Measurements from ENCODE around the gene SPG7.

Gene SPG7

DNA sequence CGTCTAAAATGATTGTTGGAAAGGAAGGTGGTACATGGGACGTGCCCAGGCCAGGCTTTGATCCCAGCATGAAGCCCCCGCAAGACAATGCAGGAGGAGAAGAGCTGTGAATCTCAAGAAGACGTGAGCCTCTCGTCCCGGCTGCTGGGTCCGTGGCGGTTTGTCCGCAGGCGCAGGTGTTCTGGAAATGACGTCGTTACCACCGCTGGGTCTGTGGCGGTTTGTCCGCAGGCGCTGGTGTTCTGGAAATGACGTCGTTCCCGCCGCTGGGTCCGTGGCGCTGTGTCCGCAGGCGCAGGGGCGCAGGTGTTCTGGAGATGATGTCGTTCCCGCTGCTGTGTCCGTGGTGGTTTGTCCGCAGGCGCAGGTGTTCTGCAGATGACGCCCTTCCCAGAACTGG is 14.1 kb downstream of the SPG7 start:
- Mint-ChIP-seq H3K27ac (no peak overlapping the region), H3K4me3 (no peak overlapping the region), H3K27me3 (no peaks in the 10 kb centered on the region), H3K9me3 (ENCODE audit: low read depth) (no peaks in the 10 kb centered on the region), H3K36me3 (peaks cover 6% of the 10 kb centered on the region), H3K4me1 (ENCODE audit: low read depth) (no peaks in the 10 kb centered on the region)

DNA sequence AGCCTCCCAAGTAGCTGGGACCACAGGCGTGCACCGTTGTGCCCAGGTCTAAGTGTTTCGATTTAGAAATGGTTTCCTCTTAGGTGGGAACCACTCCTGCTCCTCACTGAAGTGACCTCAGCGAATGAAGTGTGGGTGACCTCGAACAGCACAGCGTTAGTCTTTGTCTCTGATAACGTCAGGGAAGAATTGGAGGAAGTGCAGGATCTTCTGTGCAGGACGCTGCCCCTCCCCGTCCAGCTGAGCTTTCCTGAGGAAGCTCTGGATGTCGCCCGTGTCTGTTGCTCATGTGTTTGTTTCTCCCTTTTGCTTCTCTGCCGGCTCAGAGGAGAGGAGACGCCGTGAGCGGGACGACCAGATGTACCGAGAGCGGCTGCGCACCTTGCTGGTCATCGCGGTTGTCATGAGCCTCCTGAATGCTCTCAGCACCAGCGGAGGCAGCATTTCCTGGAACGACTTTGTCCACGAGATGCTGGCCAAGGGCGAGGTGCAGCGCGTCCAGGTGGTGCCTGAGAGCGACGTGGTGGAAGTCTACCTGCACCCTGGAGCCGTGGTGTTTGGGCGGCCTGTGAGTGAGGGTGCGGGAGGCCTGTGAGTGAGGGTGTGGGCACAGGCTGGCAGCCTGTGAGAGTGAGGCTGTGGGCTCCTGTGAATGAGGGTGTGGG is 15.6 kb downstream of the SPG7 start:
- Mint-ChIP-seq H3K27me3 (no peaks in the 10 kb centered on the region), H3K36me3 (no peaks in the 10 kb centered on the region), H3K9me3 (ENCODE audit: low read depth) (no peaks in the 10 kb centered on the region), H3K27ac (no peak overlapping the region), H3K4me1 (ENCODE audit: low read depth) (no peaks in the 10 kb centered on the region), H3K4me3 (no peak overlapping the region)

DNA sequence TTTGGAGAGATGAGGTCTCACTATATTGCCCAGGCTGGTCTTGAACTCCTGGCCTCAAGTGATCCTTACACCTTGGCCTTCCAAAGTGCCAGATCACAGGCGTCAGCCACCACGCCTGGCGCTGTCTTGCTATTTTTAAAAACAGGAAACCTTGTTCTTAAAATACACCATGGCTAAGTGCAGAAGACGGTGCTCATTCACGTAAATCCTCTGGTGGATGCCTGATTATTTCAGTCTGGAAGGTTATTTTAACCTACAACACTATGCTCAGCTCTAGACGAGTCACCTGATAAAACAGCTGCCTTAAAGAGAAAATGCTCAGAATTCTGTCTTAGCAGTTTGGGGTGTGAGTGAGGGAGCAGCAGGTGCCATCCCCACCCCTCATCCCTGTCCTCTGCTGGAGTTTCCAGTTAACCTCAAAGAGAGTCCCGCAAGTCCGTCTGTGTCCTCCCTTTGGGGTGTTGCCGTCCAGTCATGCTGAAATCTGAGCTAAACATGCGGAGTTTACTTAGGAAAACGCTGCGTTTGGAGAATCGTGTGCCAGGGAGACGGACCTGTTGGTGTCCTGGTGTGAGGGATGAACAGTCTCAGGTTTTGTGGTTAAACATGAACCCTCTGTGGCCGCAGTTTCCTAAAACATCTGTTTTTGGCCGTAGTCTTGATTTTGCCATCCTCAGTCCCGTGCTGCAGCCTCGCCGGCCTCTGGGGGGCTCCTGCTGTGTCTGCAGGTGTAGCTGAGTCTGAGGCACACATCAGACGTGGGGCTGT is 17.1 kb downstream of the SPG7 start:
- Mint-ChIP-seq H3K27ac (no peak overlapping the region), H3K9me3 (ENCODE audit: low read depth) (no peaks in the 10 kb centered on the region), H3K27me3 (no peaks in the 10 kb centered on the region), H3K36me3 (no peaks in the 10 kb centered on the region), H3K4me3 (no peak overlapping the region), H3K4me1 (ENCODE audit: low read depth) (no peaks in the 10 kb centered on the region)

DNA sequence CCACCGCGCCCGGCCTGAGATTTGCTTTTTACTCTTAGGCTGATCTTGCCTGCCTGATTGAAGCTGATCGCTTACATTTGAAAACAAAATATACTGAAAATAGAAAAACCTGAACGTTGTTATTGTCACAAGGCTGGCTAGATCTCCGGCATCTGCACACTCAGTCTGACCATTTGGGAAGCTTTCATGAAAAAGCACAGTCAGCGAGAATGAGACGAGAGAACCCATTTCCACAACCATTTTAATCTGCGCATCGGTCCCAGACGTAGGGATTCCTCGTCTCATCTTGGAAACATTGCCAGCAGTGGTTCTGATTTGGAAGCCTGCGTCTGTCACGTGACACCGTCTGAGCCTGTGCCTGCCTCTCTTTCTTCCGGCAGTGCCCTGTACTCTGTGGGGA is 20.9 kb downstream of the SPG7 start:
- H3K9me3 Mint-ChIP-seq (ENCODE audit: low read depth): no peaks in the 10 kb centered on the region
- no peak overlapping the region for H3K4me3 Mint-ChIP-seq
- no peaks in the 10 kb centered on the region for H3K27me3 Mint-ChIP-seq
- peaks cover 8% of the 10 kb centered on the region for H3K4me1 Mint-ChIP-seq (ENCODE audit: low read depth)
- H3K36me3 Mint-ChIP-seq: peaks cover 5% of the 10 kb centered on the region
- H3K27ac Mint-ChIP-seq: no peak overlapping the region

DNA sequence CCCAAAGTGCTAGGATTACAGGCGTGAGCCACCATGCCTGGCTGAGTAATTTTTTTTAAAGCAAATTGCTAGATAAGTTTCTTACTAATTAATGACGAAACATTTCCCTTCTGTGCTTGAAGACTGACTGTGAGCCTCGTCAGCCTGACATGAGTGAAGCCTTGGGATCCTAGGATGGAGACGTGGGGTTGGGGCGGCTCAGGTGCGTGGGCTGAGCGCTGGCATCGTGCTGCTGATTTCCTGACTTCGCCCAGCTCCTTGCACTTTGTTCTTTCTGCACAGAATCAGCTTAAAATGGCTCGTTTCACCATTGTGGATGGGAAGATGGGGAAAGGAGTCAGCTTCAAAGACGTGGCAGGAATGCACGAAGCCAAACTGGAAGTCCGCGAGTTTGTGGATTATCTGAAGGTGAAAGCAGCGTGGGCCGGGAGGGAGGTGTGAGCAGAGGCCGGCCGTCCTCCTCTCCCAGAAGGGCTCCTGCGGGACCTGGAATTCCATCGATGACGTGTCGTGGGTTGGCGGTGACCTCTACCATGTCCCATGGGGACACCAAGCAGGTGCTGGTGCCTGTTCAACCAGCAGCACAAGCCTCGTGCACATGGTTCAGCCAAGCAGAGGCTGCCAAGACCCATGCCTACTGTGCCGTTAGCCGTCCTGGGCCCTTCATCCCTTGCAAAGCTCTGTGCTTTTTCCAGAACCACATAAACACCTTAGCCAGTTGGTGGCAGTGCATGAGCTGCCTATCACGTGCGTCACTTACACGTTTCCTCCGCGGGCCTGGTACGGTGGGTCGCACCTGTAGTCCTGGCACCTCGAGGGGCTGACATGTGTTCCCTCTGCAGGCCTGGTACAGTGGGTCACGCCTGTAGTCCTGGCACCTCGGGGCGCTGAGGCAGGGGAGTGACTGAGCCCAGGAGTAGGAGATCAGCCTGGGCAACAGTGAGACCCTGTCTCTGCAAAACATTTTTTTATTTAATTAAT is 22.5 kb downstream of the SPG7 start:
- Mint-ChIP-seq H3K36me3 (peaks cover 6% of the 10 kb centered on the region), H3K4me3 (no peak overlapping the region), H3K9me3 (ENCODE audit: low read depth) (no peaks in the 10 kb centered on the region), H3K27me3 (no peaks in the 10 kb centered on the region), H3K27ac (no peak overlapping the region), H3K4me1 (ENCODE audit: low read depth) (peaks cover 22% of the 10 kb centered on the region)

DNA sequence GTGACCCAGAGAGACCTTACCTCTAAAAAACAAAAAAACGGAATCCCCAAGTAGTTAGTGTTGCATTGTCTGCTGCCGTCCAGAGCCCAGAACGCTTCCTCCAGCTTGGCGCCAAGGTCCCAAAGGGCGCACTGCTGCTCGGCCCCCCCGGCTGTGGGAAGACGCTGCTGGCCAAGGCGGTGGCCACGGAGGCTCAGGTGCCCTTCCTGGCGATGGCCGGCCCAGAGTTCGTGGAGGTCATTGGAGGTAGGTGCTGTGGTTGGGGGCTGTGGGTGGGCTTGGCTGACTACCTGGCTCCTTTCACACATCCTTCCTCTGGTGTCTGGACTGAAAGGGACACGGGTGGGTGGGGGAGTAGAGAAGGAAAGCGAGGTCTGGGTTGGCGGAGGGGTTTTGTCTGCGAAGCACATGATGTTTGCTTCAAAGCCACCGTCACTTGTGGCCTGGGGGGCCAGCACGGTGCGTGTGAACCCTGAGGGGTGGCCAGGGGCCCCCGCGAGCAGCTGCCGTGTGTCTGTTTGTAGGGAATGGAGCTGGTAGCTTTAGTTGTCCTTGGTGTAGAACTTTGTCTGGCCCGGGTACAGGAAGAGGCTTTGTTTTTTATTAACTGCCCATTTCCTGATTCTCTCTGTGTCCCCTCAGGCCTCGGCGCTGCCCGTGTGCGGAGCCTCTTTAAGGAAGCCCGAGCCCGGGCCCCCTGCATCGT is 23.8 kb downstream of the SPG7 start:
- Mint-ChIP-seq H3K27ac (no peak overlapping the region), H3K4me3 (no peak overlapping the region), H3K4me1 (ENCODE audit: low read depth) (peaks cover 23% of the 10 kb centered on the region), H3K9me3 (ENCODE audit: low read depth) (no peaks in the 10 kb centered on the region), H3K27me3 (no peaks in the 10 kb centered on the region), H3K36me3 (peaks cover 6% of the 10 kb centered on the region)

DNA sequence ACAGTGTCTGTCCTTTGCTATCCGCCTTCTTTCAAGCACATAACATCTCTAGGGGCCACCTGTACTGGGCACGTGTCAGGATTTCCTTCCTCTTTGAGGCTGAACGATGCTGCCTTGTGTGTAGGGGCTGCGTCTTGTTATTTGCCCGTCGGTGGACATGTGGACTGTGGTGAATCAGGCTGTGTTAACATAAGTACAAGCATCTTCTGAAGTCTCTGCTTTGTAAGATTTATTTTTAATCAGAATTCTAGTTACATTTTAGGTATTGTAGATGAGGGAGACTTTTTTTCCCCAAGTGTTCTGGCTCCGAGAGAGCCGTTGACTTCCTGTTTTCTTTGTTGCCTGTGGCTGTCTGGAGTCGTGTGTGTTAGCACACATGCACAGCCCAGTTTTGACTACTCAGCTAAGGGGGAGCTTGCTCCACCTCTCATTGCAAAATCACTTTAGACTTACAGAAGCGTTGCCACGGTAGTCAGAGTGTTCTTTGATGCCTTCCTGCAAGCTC is 26.1 kb downstream of the SPG7 start:
- Mint-ChIP-seq H3K4me3 (peak overlapping the region; percentile 11), H3K9me3 (ENCODE audit: low read depth) (no peaks in the 10 kb centered on the region), H3K36me3 (peaks cover 6% of the 10 kb centered on the region), H3K27ac (peak overlapping the region; percentile 84), H3K4me1 (ENCODE audit: low read depth) (peaks cover 23% of the 10 kb centered on the region), H3K27me3 (no peaks in the 10 kb centered on the region)

DNA sequence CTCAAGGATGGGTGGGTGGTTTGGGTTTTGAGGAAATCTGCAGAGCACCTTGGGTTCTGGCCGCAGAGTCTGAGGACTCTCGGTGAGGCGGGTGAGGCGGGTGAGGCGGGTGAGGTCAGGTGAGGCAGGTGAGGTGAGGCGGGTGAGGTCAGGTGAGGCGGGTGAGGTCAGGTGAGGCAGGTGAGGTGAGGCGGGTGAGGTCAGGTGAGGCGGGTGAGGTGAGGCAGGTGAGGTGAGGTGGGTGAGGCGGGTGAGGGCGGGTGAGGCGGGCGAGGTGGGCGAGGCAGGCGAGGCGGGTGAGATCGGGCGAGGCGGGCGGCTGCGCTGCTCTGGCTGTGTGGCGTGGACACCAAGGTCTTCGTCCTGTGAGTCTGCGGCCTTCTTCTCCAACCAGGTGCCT is 28.2 kb downstream of the SPG7 start:
- no peaks in the 10 kb centered on the region for H3K9me3 Mint-ChIP-seq (ENCODE audit: low read depth)
- no peak overlapping the region for H3K27ac Mint-ChIP-seq
- no peaks in the 10 kb centered on the region for H3K27me3 Mint-ChIP-seq
- peaks cover 8% of the 10 kb centered on the region for H3K36me3 Mint-ChIP-seq
- no peak overlapping the region for H3K4me3 Mint-ChIP-seq
- H3K4me1 Mint-ChIP-seq (ENCODE audit: low read depth): peaks cover 26% of the 10 kb centered on the region

DNA sequence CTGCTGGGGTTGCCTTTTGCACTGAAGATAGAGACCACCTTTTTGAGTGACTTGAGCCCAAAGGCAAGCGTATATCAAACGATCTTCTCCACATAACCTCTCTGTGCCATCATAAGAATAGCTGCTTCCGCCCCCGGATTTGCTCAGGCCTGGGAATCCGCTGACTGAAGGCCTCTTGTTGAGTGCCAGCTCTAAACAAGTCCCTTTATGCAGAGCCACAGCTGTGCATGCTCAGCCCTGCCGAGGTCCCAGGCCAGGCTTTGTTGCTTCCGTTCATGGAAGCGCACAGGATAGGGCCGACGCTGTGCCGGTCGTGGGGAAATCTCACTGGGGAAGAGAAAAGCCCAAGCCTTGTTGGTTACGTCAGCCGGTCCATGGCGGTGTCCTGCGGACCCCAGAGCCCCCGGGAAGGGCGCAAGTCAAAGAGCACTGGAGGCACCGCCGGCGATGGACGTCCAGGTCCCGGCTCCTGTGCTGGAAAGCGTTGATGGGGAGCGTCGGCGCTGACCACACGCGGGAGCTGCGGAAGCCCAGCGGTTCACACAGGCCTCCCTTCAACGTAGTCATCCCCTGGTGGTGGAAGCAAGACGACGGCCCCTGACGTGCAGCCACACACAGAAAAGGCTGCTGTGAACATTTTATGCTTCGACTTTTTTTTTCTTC is 28.8 kb downstream of the SPG7 start:
- Mint-ChIP-seq H3K27ac (no peak overlapping the region), H3K9me3 (ENCODE audit: low read depth) (no peaks in the 10 kb centered on the region), H3K4me1 (ENCODE audit: low read depth) (peaks cover 26% of the 10 kb centered on the region), H3K4me3 (no peak overlapping the region), H3K27me3 (no peaks in the 10 kb centered on the region), H3K36me3 (peaks cover 8% of the 10 kb centered on the region)

DNA sequence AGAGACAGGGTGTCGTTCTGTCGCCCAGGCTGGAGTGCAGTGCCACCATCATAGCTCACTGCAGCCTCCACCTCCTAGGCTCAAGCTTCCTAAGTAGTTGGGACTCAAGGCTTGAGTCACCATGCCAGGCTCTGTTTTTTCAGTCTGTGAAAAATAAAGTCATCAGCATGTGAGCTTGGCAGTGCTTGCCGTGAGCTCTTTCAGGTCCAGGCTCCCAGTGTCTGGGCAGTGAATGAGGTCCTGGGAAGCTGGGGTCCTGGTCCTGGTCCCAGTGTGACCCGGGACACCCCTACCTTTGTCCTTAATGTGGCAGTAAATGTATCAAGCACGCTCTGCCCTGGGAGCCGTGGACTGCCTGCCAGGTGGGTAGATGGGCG is 29.3 kb downstream of the SPG7 start:
- Mint-ChIP-seq H3K27ac (no peak overlapping the region), H3K36me3 (peaks cover 8% of the 10 kb centered on the region), H3K4me3 (no peak overlapping the region), H3K9me3 (ENCODE audit: low read depth) (no peaks in the 10 kb centered on the region), H3K4me1 (ENCODE audit: low read depth) (peaks cover 26% of the 10 kb centered on the region), H3K27me3 (no peaks in the 10 kb centered on the region)

DNA sequence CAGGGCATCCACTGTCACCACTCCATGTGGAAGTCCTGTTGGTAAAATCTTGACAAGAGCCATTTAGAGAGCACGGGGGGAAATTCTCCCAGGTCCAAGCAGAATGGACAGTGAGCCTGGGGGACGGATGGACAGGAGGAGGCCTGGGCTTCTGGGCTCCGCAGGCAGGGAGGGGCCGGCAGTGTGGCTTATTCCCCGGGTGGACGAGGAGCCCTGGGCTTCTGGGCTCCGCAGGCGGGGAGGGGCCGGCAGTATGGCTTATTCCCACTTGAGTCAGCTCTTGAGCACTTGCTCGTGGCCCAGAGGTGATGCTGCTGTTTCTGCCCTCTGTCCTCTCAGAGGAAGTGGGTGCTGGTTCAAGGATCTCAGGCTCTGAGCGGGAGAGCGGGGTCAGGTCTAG is 30.1 kb downstream of the SPG7 start:
- no peak overlapping the region for H3K4me3 Mint-ChIP-seq

DNA sequence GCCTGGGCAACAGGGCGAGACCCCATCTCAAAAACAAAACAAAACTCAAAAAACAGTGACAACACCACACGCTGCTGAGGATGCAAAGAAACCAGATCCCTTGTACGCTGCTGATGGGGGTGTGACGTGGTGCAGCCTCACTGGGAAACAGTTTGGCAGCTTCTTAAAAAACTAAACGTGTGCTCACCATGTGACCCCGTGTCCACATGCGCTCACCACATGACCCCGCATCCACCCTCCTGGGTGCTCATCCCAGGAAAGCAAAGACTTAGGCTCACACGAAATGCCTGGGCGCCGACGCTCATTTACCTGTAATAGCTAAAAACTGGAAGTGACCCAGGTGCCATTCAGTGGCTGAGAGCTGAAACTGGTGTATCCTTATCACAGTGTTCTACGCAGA is 32.4 kb downstream of the SPG7 start:
- Mint-ChIP-seq H3K27me3 (no peaks in the 10 kb centered on the region), H3K36me3 (peaks cover 3% of the 10 kb centered on the region), H3K27ac (no peak overlapping the region)

More for the DNA sequence above, 30.1 kb downstream of the SPG7 start:
- Mint-ChIP-seq H3K9me3 (ENCODE audit: low read depth) (no peaks in the 10 kb centered on the region), H3K27me3 (no peaks in the 10 kb centered on the region), H3K4me1 (ENCODE audit: low read depth) (peaks cover 26% of the 10 kb centered on the region), H3K27ac (no peak overlapping the region), H3K36me3 (peaks cover 8% of the 10 kb centered on the region)

DNA sequence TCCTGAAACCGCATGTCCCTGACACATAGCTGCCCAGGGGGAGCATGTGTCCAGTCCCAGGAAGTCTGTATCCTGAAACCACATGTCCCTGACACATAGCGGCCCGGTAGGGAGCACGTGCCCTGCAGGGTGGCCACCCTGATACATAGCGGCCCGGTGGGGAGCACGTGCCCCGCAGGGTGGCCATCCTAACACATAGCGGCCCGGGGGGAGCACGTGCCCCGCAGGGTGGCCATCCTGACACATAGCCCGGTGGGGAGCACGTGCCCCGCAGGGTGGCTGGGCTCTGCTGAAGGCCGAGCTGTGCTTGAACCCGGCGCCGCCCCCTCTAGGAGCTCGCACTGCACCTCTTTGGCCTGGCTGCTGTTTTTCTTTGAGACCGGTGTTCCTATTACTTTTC is 33.6 kb downstream of the SPG7 start:
- H3K4me1 Mint-ChIP-seq (ENCODE audit: low read depth): peaks cover 4% of the 10 kb centered on the region

More for the DNA sequence above, 32.4 kb downstream of the SPG7 start:
- H3K4me1 Mint-ChIP-seq (ENCODE audit: low read depth): peaks cover 4% of the 10 kb centered on the region
- peak overlapping the region; percentile 27 for H3K4me3 Mint-ChIP-seq
- no peaks in the 10 kb centered on the region for H3K9me3 Mint-ChIP-seq (ENCODE audit: low read depth)

DNA sequence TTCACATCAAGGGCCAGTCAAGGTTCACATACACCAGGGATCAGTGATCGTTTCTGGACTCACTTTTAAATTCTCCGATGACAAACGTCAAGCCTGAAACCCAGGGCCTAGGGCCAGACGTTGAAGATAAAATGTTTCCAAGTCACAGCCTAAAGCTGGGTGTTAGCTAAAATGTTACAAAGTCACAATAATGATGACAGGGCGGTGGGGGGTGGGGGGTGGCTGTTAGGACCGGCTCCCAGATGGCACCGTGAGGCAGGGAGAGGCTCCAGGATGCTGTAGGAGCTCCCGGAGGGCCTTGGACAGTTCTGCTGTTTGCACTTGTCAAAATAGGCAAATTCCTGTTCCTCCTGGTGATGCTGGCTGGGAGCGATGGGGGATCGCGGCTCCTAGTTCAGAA is 35.9 kb downstream of the SPG7 start:
- H3K36me3 Mint-ChIP-seq: peaks cover 8% of the 10 kb centered on the region
- no peak overlapping the region for H3K4me3 Mint-ChIP-seq
- H3K27me3 Mint-ChIP-seq: no peaks in the 10 kb centered on the region
- no peaks in the 10 kb centered on the region for H3K9me3 Mint-ChIP-seq (ENCODE audit: low read depth)
- peaks cover 17% of the 10 kb centered on the region for H3K4me1 Mint-ChIP-seq (ENCODE audit: low read depth)
- H3K27ac Mint-ChIP-seq: no peak overlapping the region

More for the DNA sequence above, 33.6 kb downstream of the SPG7 start:
- peaks cover 3% of the 10 kb centered on the region for H3K36me3 Mint-ChIP-seq
- H3K27ac Mint-ChIP-seq: no peak overlapping the region
- H3K27me3 Mint-ChIP-seq: no peaks in the 10 kb centered on the region
- no peaks in the 10 kb centered on the region for H3K9me3 Mint-ChIP-seq (ENCODE audit: low read depth)
- H3K4me3 Mint-ChIP-seq: no peak overlapping the region
